ENCODE results near the gene TP53RK. TPM values are rescaled to one million over a fixed set of nuclear protein-coding genes. Genes with fewer than 3 reads are reported as not detected.

The TP53RK gene
- total RNA-seq, 1 donor: 21.0 TPM

DNA sequence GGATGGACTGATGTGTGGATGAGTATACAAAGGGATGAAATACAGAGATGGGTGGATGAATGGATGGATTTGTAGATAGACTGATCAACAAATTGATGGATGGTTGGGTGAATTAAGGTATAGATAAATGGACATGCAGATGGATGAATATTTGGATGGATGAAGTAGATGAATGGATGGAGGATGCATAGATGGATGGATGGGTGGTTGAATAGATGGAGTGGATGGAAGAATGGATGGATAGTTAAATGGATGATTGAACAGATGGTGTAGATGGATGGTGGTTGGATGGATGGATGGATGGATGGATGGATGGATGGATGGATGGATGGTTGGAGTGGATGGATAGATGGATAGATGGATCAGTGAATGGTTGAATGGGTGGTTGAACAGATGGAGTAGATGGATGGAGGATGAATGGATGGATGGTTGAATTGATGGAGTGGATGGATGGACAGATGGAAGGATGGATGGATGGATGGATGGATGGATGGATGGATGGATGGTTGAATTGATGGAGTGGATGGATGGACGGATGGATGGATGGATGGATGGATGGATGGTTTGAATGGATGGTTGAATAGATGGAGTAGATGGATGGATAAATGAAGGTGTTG lies 35.2 kb upstream of the TP53RK start:
- Histone ChIP-seq H3K27ac (ENCODE audit: low read depth, low read length) (no peak overlapping the region), H3K4me2 (ENCODE audit: insufficient read depth, low read length) (no peak overlapping the region), H3K27me3 (ENCODE audit: insufficient read depth, low read length) (no peaks in the 10 kb centered on the region), H3K4me1 (ENCODE audit: insufficient read depth, low read length) (no peaks in the 10 kb centered on the region), H4K20me1 (ENCODE audit: insufficient read depth, low read length) (peaks cover 3% of the 10 kb centered on the region), H3K9me3 (ENCODE audit: low read depth, low read length) (peaks cover 2% of the 10 kb centered on the region), H3K4me3 (ENCODE audit: insufficient read depth, low read length) (no peak overlapping the region), H3K36me3 (ENCODE audit: insufficient read depth, low read length) (peaks cover 37% of the 10 kb centered on the region), H3K79me2 (ENCODE audit: insufficient read depth, low read length) (no peaks in the 10 kb centered on the region), H2AFZ (ENCODE audit: low read length) (no peak overlapping the region)
- no peak for DNase-seq (ENCODE audit: insufficient read length, low spot score, missing footprints)
- TF ChIP-seq, protein P1, sequence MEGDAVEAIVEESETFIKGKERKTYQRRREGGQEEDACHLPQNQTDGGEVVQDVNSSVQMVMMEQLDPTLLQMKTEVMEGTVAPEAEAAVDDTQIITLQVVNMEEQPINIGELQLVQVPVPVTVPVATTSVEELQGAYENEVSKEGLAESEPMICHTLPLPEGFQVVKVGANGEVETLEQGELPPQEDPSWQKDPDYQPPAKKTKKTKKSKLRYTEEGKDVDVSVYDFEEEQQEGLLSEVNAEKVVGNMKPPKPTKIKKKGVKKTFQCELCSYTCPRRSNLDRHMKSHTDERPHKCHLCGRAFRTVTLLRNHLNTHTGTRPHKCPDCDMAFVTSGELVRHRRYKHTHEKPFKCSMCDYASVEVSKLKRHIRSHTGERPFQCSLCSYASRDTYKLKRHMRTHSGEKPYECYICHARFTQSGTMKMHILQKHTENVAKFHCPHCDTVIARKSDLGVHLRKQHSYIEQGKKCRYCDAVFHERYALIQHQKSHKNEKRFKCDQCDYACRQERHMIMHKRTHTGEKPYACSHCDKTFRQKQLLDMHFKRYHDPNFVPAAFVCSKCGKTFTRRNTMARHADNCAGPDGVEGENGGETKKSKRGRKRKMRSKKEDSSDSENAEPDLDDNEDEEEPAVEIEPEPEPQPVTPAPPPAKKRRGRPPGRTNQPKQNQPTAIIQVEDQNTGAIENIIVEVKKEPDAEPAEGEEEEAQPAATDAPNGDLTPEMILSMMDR (IDR thresholded peaks at IDR 0.05; ENCODE audit: extremely low read depth, low read depth, low read length): no peak

DNA sequence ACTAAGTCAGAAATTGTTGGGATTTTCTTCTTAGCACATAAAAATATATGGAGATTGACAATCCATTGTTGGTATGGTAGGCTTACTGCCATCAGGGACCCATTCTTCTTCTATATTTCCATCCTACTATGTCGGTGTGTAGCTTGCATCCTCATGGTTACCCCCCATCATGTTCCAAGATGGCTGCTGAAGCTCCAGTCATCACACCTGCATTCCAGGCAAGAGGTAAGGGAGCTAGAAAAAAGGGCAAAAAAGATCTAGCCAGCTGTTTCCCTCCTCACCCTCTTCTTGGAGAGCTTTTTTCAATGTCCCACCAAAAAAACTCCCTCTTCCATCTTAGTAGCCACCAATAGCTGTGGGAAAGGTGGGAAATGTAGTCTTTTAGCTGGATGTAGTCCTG lies 33.8 kb upstream of the TP53RK start:
- no peaks in the 10 kb centered on the region for H3K27me3 ChIP-seq (ENCODE audit: insufficient read depth, low read length)
- peaks cover 3% of the 10 kb centered on the region for H4K20me1 ChIP-seq (ENCODE audit: insufficient read depth, low read length)
- H3K9me3 ChIP-seq (ENCODE audit: low read depth, low read length): peaks cover 2% of the 10 kb centered on the region
- TF ChIP-seq, protein P1 (IDR thresholded peaks at IDR 0.05; ENCODE audit: extremely low read depth, low read depth, low read length): no peak
- H2AFZ ChIP-seq (ENCODE audit: low read length): no peak overlapping the region
- no peak for DNase-seq (ENCODE audit: insufficient read length, low spot score, missing footprints)
- H3K4me2 ChIP-seq (ENCODE audit: insufficient read depth, low read length): no peak overlapping the region
- H3K27ac ChIP-seq (ENCODE audit: low read depth, low read length): no peak overlapping the region
- no peaks in the 10 kb centered on the region for H3K4me1 ChIP-seq (ENCODE audit: insufficient read depth, low read length)
- no peaks in the 10 kb centered on the region for H3K79me2 ChIP-seq (ENCODE audit: insufficient read depth, low read length)
- no peak overlapping the region for H3K4me3 ChIP-seq (ENCODE audit: insufficient read depth, low read length)
- H3K36me3 ChIP-seq (ENCODE audit: insufficient read depth, low read length): peaks cover 39% of the 10 kb centered on the region

GRCh38 chr20:46722450-46722849 lies 33.2 kb upstream of the TP53RK start:
- Histone ChIP-seq H3K4me2 (ENCODE audit: insufficient read depth, low read length) (no peak overlapping the region), H3K27me3 (ENCODE audit: insufficient read depth, low read length) (no peaks in the 10 kb centered on the region), H4K20me1 (ENCODE audit: insufficient read depth, low read length) (peaks cover 3% of the 10 kb centered on the region), H3K79me2 (ENCODE audit: insufficient read depth, low read length) (no peaks in the 10 kb centered on the region), H3K4me1 (ENCODE audit: insufficient read depth, low read length) (no peaks in the 10 kb centered on the region), H3K4me3 (ENCODE audit: insufficient read depth, low read length) (no peak overlapping the region), H3K9me3 (ENCODE audit: low read depth, low read length) (peaks cover 2% of the 10 kb centered on the region), H3K27ac (ENCODE audit: low read depth, low read length) (no peak overlapping the region), H3K36me3 (ENCODE audit: insufficient read depth, low read length) (peaks cover 33% of the 10 kb centered on the region), H2AFZ (ENCODE audit: low read length) (no peak overlapping the region)
- DNase-seq (ENCODE audit: insufficient read length, low spot score, missing footprints): no peak
- TF ChIP-seq, protein P1 (IDR thresholded peaks at IDR 0.05; ENCODE audit: extremely low read depth, low read depth, low read length): no peak

- peaks cover 2% of the 10 kb centered on the region for H3K9me3 ChIP-seq (ENCODE audit: low read depth, low read length)
- H3K27me3 ChIP-seq (ENCODE audit: insufficient read depth, low read length): no peaks in the 10 kb centered on the region
- no peak overlapping the region for H3K27ac ChIP-seq (ENCODE audit: low read depth, low read length)
- H3K4me2 ChIP-seq (ENCODE audit: insufficient read depth, low read length): no peak overlapping the region
- H2AFZ ChIP-seq (ENCODE audit: low read length): no peak overlapping the region
- no peaks in the 10 kb centered on the region for H3K79me2 ChIP-seq (ENCODE audit: insufficient read depth, low read length)
- DNase-seq (ENCODE audit: insufficient read length, low spot score, missing footprints): no peak
- H3K4me3 ChIP-seq (ENCODE audit: insufficient read depth, low read length): no peak overlapping the region
- no peaks in the 10 kb centered on the region for H3K4me1 ChIP-seq (ENCODE audit: insufficient read depth, low read length)
- peaks cover 28% of the 10 kb centered on the region for H3K36me3 ChIP-seq (ENCODE audit: insufficient read depth, low read length)
- TF ChIP-seq, protein P1 (IDR thresholded peaks at IDR 0.05; ENCODE audit: extremely low read depth, low read depth, low read length): no peak
- H4K20me1 ChIP-seq (ENCODE audit: insufficient read depth, low read length): peaks cover 6% of the 10 kb centered on the region
Measured at GRCh38 chr20:46721476-46721875, 32.2 kb upstream of the TP53RK start.
